Keratinocyte (primary cell): ENCODE results near the gene SLC35D2. TPM values are rescaled to one million over a fixed set of nuclear protein-coding genes. Genes with fewer than 3 reads are reported as not detected.

Experiments
- DNase-seq: peaks from one replicate; pipeline ENCODE4 v3.0.0-alpha.2; 2011; ENCODE audit warnings: low read depth, missing footprints, low spot score
- FAIRE-seq: peaks from 2 replicates; lab custom pipeline; 2011; peaks lifted over from hg19 to GRCh38; lab: Jason Lieb, UNC
- H2AFZ ChIP-seq: 2 replicates; pipeline ENCODE4 v1.6.0; 2012; ENCODE audit warnings: low read length, control low read depth, inconsistent platforms; ENCODE audit not compliant: control insufficient read depth
- H3K27ac ChIP-seq: 2 replicates; pipeline ENCODE4 v1.5.1; 2011; ENCODE audit warnings: low read length; ENCODE audit not compliant: control insufficient read depth, insufficient read depth
- H3K27me3 ChIP-seq: 3 replicates; pipeline ENCODE4 v1.6.0; 2011; ENCODE audit warnings: low read length; ENCODE audit not compliant: control insufficient read depth, insufficient read depth; ENCODE audit errors: extremely low read depth
- H3K36me3 ChIP-seq, 2 experiments: 2 replicates in 1 of 2; 3 replicates in 1 of 2; pipeline ENCODE4 v1.5.1; 2011; ENCODE audit warnings: low read length in 2 of 2, mild to moderate bottlenecking in 1 of 2; ENCODE audit not compliant: control insufficient read depth in 2 of 2, insufficient read depth in 2 of 2; ENCODE audit errors: extremely low read depth in 1 of 2
- H3K4me1 ChIP-seq: 3 replicates; pipeline ENCODE4 v1.5.1; 2011; ENCODE audit warnings: low read length; ENCODE audit not compliant: control insufficient read depth, insufficient read depth; ENCODE audit errors: extremely low read depth
- H3K4me2 ChIP-seq: 3 replicates; pipeline ENCODE4 v1.6.0; 2011; ENCODE audit warnings: low read depth, low read length; ENCODE audit not compliant: control insufficient read depth, insufficient read depth; ENCODE audit errors: extremely low read depth
- H3K4me3 ChIP-seq, 3 experiments: fragments of 200-600 bp in 1 of 3; sonication (generic) in 1 of 3; 2 replicates in 2 of 3; 3 replicates in 1 of 3; pipeline ENCODE4 v1.5.1; 2011 to 2016; ENCODE audit warnings: low read length in 3 of 3, mild to moderate bottlenecking in 3 of 3, control low read depth in 2 of 3, inconsistent platforms in 1 of 3, low read depth in 1 of 3, mixed read lengths in 1 of 3, mixed run types in 1 of 3, moderate library complexity in 1 of 3; ENCODE audit not compliant: control insufficient read depth in 2 of 3, insufficient read depth in 2 of 3; ENCODE audit errors: extremely low read depth in 1 of 3
- H3K79me2 ChIP-seq: 2 replicates; pipeline ENCODE4 v1.6.0; 2012; ENCODE audit warnings: low read length; ENCODE audit not compliant: control insufficient read depth, insufficient read depth
- H3K9ac ChIP-seq: 3 replicates; pipeline ENCODE4 v1.6.0; 2011; ENCODE audit warnings: low read length; ENCODE audit not compliant: control insufficient read depth, insufficient read depth; ENCODE audit errors: extremely low read depth
- H3K9me1 ChIP-seq: 3 replicates; pipeline ENCODE4 v1.6.0; 2011; ENCODE audit warnings: low read length; ENCODE audit not compliant: control insufficient read depth, insufficient read depth; ENCODE audit errors: extremely low read depth
- H3K9me3 ChIP-seq: 2 replicates; pipeline ENCODE4 v1.5.1; 2012; ENCODE audit warnings: low read depth, low read length; ENCODE audit not compliant: control insufficient read depth
- H4K20me1 ChIP-seq: 3 replicates; pipeline ENCODE4 v1.6.0; 2011; ENCODE audit warnings: low read length; ENCODE audit not compliant: control insufficient read depth, insufficient read depth; ENCODE audit errors: extremely low read depth
- EZH2 ChIP-seq: IDR thresholded peaks from one replicate; pipeline ENCODE4 v1.6.1; 2012; ENCODE audit warnings: inconsistent platforms, mild to moderate bottlenecking, low read length, moderate library complexity
- dilution Hi-C: fragments of 300-500 bp; cut with MboI; formaldehyde crosslinking; loops from one replicate; pipeline ENCODE4 v1.7.0; 2020; ENCODE audit warnings: low sequenced_read_pairs; ENCODE audit not compliant: extremely low pct_ligation_motif_present
- polyA plus RNA-seq, 5 experiments: library from polyadenylated mRNA; depleted of rRNA in 3 of 5; stranded (reverse) in 3 of 5; stranded (forward) in 1 of 5; unstranded in 1 of 5; fragments of >200 nt; gene quantifications; 1 replicate in 1 of 5; 2 replicates in 3 of 5; 3 replicates in 1 of 5; pipeline versions ENCODE4 v1.2.1 to v1.2.3, GENCODE V29; 2011 to 2012; ENCODE audit warnings: missing spikeins in 2 of 5, low read depth in 1 of 5, low replicate concordance in 1 of 5
- TF ChIP-seq, protein P1 (sequence below), 3 experiments: IDR thresholded peaks in 1 of 3; conservative IDR thresholded peaks in 1 of 3; optimal IDR thresholded peaks in 1 of 3; 2 replicates in 2 of 3; 3 replicates in 1 of 3; pipeline versions ENCODE3 to v1.5.1; 2011; ENCODE audit warnings: low read length in 3 of 3, mild to moderate bottlenecking in 3 of 3, moderate library complexity in 2 of 3, control low read depth in 1 of 3, inconsistent platforms in 1 of 3; ENCODE audit not compliant: insufficient read depth in 2 of 3; ENCODE audit errors: extremely low read depth in 1 of 3

SLC35D2 gene
- polyA plus RNA-seq, 1 donor (not counting 4 experiments of a cell fraction or from before 2014, with no cell fraction given) = 20.4 TPM

DNA sequence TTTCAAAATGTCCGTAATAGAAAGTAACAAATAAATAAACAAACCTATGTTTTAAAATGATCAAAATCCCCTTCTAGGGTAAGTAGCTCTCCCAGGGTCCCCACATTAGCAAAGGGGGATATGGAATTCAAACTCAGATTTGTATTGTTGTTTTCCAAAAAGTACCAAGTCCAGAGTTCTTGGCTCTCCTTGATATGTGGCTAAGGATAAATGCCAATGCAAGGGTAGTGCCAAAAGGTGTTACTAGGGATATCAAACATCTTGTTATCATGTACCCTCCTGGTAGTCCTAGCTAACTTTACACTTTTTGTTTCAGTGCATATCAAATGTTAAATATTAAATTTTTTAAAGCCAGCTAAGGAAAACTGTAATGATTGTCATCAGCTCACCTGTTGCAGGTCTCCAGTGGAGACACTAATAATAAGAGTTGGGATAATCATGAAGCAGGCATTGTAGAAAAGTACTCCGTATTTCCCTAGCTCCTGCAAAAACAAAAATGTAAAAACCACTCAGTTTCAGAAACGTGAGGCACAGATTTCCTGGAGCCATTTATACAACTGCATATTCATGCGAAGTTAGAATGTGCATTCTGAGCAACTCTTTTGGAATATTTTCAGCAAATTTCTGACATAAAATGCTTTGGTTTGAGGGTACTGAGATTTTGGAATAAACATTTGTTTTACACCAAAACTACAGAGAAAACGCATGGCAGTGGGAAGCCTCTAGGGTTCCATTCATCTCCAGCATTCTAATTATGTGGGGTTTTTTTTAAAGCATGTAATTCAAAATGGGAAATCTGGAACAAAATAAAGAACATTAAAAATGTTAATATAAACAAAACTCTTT, 39.8 kb downstream of the SLC35D2 start:
- no peaks in the 10 kb centered on the region for H3K9me3 ChIP-seq
- no peaks in the 10 kb centered on the region for H3K27me3 ChIP-seq
- H3K36me3 ChIP-seq = peaks cover 0 to 7% of the 10 kb centered on the region in 2 experiments
- H3K4me3 ChIP-seq = no peak overlapping the region
- no peaks in the 10 kb centered on the region for H4K20me1 ChIP-seq
- DNase-seq (no peak), FAIRE-seq (peak; percentile 23)
- H3K4me2 ChIP-seq = peak overlapping the region; percentile 35
- H2AFZ ChIP-seq = no peak overlapping the region
- H3K9me1 ChIP-seq = no peaks in the 10 kb centered on the region
- H3K4me1 ChIP-seq = peaks cover 22% of the 10 kb centered on the region
- H3K9ac ChIP-seq = no peak overlapping the region
- no peak overlapping the region for H3K27ac ChIP-seq
- dilution Hi-C loops = no loop called here
- TF ChIP-seq EZH2 = no peak
- H3K79me2 ChIP-seq = no peaks in the 10 kb centered on the region

DNA sequence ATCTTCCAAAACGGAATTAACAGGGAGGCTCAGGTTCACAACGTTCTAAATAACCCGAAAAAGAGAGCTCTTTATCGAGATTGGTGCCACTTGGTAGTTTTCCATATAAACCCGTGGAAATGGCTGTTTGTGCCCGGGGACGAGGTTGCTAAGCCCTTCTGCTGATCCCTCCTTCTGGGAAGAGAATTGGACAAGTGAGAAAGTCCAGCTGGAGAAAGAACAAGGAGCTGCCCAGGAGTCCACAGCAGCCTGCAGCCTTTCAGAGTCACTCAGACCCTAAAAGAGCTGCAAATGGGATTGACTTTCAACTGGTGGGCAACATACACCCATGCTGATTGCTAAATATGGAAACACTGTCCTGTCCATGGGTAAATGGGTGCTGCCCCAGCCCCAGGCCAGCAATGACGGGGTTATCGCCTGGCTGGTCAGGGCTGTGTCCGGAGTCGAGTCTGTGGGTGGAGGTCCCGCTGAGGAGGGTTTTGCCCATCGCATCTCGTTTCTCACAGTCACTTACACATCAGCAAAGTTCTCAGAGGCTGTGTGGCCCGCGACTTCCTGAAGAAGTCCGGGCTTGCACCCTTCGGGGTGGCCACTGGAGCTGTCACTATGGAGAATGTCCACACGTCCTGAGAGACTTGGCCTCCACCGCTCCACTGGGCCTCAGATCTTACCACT, 40.8 kb downstream of the SLC35D2 start:
- Histone ChIP-seq H3K9me1 (no peaks in the 10 kb centered on the region), H3K27me3 (no peaks in the 10 kb centered on the region), H4K20me1 (no peaks in the 10 kb centered on the region), H3K4me1 (peaks cover 22% of the 10 kb centered on the region), H2AFZ (no peak overlapping the region), H3K79me2 (no peaks in the 10 kb centered on the region), H3K27ac (no peak overlapping the region), H3K9me3 (no peaks in the 10 kb centered on the region), H3K4me2 (no peak overlapping the region), H3K9ac (no peak overlapping the region), H3K36me3 (peaks cover 0 to 4% of the 10 kb centered on the region in 2 experiments), H3K4me3 (no peak overlapping the region)
- DNase-seq (no peak), FAIRE-seq (no peak)
- TF ChIP-seq, protein P1, sequence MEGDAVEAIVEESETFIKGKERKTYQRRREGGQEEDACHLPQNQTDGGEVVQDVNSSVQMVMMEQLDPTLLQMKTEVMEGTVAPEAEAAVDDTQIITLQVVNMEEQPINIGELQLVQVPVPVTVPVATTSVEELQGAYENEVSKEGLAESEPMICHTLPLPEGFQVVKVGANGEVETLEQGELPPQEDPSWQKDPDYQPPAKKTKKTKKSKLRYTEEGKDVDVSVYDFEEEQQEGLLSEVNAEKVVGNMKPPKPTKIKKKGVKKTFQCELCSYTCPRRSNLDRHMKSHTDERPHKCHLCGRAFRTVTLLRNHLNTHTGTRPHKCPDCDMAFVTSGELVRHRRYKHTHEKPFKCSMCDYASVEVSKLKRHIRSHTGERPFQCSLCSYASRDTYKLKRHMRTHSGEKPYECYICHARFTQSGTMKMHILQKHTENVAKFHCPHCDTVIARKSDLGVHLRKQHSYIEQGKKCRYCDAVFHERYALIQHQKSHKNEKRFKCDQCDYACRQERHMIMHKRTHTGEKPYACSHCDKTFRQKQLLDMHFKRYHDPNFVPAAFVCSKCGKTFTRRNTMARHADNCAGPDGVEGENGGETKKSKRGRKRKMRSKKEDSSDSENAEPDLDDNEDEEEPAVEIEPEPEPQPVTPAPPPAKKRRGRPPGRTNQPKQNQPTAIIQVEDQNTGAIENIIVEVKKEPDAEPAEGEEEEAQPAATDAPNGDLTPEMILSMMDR (optimal IDR thresholded peaks at IDR 0.05 in 1 of 3, IDR thresholded peaks at IDR 0.05 in 1 of 3, conservative IDR thresholded peaks at IDR 0.05 in 1 of 3; ENCODE audit: extremely low read depth in 1 of 3, insufficient read depth in 2 of 3, low read length in 3 of 3) = no peak
- TF ChIP-seq EZH2 = no peak
- dilution Hi-C loops = no loop called here
